ENCODE results near the gene AURKAIP1. TPM values are rescaled to one million over a fixed set of nuclear protein-coding genes. Genes with fewer than 3 reads are reported as not detected.
A peak's percentile ranks its signal among the peaks of the same experiment; 100 is the strongest.

Gene AURKAIP1
- total RNA-seq, 1 experiment from 2014 or later = 318 TPM

GRCh38 chr1:1361982-1362423 lies 13.0 kb downstream of the AURKAIP1 start:
- DNase-seq (ENCODE audit: low read depth) = no peak

GRCh38 chr1:1361233-1361981 lies 13.6 kb downstream of the AURKAIP1 start:
- DNase-seq (ENCODE audit: low read depth) = no peak

GRCh38 chr1:1360506-1361169 lies 14.4 kb downstream of the AURKAIP1 start:
- DNase-seq (ENCODE audit: low read depth) = peak; percentile 92

- DNase-seq (ENCODE audit: low read depth) = no peak
These were observed 15.1 kb downstream of the AURKAIP1 start for GRCh38 chr1:1359664-1360468.

GRCh38 chr1:1359308-1359663 lies 15.7 kb downstream of the AURKAIP1 start:
- DNase-seq (ENCODE audit: low read depth) = no peak

GRCh38 chr1:1358433-1359271 lies 16.4 kb downstream of the AURKAIP1 start, which contains the start of gene MXRA8:
Gene MXRA8, minus strand, starts transcription at chr1:1358555. Its CDS starts 51 bp downstream, at chr1:1358504.
- DNase-seq (ENCODE audit: low read depth) = no peak

GRCh38 chr1:1357871-1358432 lies 17.1 kb downstream of the AURKAIP1 start:
- no peak for DNase-seq (ENCODE audit: low read depth)

GRCh38 chr1:1356796-1357401 lies 18.1 kb downstream of the AURKAIP1 start:
- DNase-seq (ENCODE audit: low read depth) = no peak

- DNase-seq (ENCODE audit: low read depth) = no peak
These were observed 18.7 kb downstream of the AURKAIP1 start for GRCh38 chr1:1356166-1356795.

- no peak for DNase-seq (ENCODE audit: low read depth)
These were observed 19.6 kb downstream of the AURKAIP1 start for GRCh38 chr1:1355416-1355815.

- no peak for DNase-seq (ENCODE audit: low read depth)
These were observed 20.4 kb downstream of the AURKAIP1 start for GRCh38 chr1:1354271-1355247.

- DNase-seq (ENCODE audit: low read depth) = no peak
These were observed 21.4 kb downstream of the AURKAIP1 start for GRCh38 chr1:1353389-1354151.

- DNase-seq (ENCODE audit: low read depth) = no peak
These were observed 22.1 kb downstream of the AURKAIP1 start for GRCh38 chr1:1352786-1353388.

GRCh38 chr1:1351511-1352427 lies 23.2 kb downstream of the AURKAIP1 start:
- no peak for DNase-seq (ENCODE audit: low read depth)

- peak; percentile 39 for DNase-seq (ENCODE audit: low read depth)
These were observed 25.6 kb downstream of the AURKAIP1 start, which contains the start of gene DVL1 for GRCh38 chr1:1349256-1350012. Gene DVL1, minus strand, starts transcription at chr1:1349418. Its CDS starts 353 bp downstream, at chr1:1349065.
